Astrocyte (in vitro differentiated cells and primary cell): ENCODE measurements around the gene ADAM30.

Experiments used
- CTCF ChIP-seq: IDR thresholded peaks from 2 replicates; pipeline ENCODE4 v1.5.1; 2011; ENCODE audit warnings: low read depth, mild to moderate bottlenecking, inconsistent platforms, low read length, moderate library complexity; ENCODE audit not compliant: insufficient read depth
- EZH2 ChIP-seq: IDR thresholded peaks from 2 replicates; pipeline ENCODE4 v1.6.1; 2012; ENCODE audit warnings: mild to moderate bottlenecking, low read length, inconsistent platforms; ENCODE audit not compliant: insufficient read depth

GRCh38 chr1:119926553-119926952 lies 30.2 kb upstream of the ADAM30 start:
- TF ChIP-seq CTCF (no peak), EZH2 (no peak)
